Endothelial cell (in vitro differentiated cells): ENCODE results near the gene ST7. TPM values are rescaled to one million over a fixed set of nuclear protein-coding genes. Genes with fewer than 3 reads are reported as not detected.

Source experiments
- DNase-seq: peaks from one replicate; pipeline ENCODE4 v3.0.0; 2021; ENCODE audit warnings: low spot score
- H3K27ac Mint-ChIP-seq: one replicate; pipeline ENCODE4 v1.8.0; 2021; ENCODE audit warnings: mixed read lengths, inconsistent platforms; ENCODE audit not compliant: unreplicated experiment
- H3K27me3 Mint-ChIP-seq: one replicate; pipeline ENCODE4 v1.8.0; 2021; ENCODE audit warnings: mild to moderate bottlenecking, moderate library complexity, mixed read lengths, inconsistent platforms; ENCODE audit not compliant: unreplicated experiment
- H3K36me3 Mint-ChIP-seq: one replicate; pipeline ENCODE4 v1.8.0; 2021; ENCODE audit warnings: mild to moderate bottlenecking, low read depth, mixed read lengths, inconsistent platforms; ENCODE audit not compliant: unreplicated experiment
- H3K4me1 Mint-ChIP-seq: one replicate; pipeline ENCODE4 v1.8.0; 2021; ENCODE audit warnings: mild to moderate bottlenecking, mixed read lengths, inconsistent platforms; ENCODE audit not compliant: unreplicated experiment
- H3K4me3 Mint-ChIP-seq: one replicate; pipeline ENCODE4 v1.8.0; 2021; ENCODE audit warnings: mild to moderate bottlenecking, mixed read lengths, inconsistent platforms; ENCODE audit not compliant: unreplicated experiment
- H3K9me3 Mint-ChIP-seq: one replicate; pipeline ENCODE4 v1.8.0; 2021; ENCODE audit warnings: mixed read lengths, inconsistent platforms; ENCODE audit not compliant: unreplicated experiment
- CTCF ChIP-seq: fragments of 200-600 bp; sonication (generic); IDR thresholded peaks from one replicate; pipeline ENCODE4 v1.5.0; 2021; ENCODE audit warnings: antibody characterized with exemption; ENCODE audit not compliant: unreplicated experiment
- total RNA-seq: library from RNA; stranded (reverse); fragmentation: NEBNext Ultra II Directional; extraction: Animal tissue kit (Norgen Biotek cat#: 25700); gene quantifications from one replicate; pipeline ENCODE4 v1.2.1, GENCODE V29; 2021; ENCODE audit not compliant: unreplicated experiment

The ST7 gene
- total RNA-seq, 1 donor from 2014 or later, result 44.1 TPM

- TF ChIP-seq CTCF, result no peak
- H3K4me3 Mint-ChIP-seq, result no peak overlapping the region
- peaks cover 11% of the 10 kb centered on the region for H3K36me3 Mint-ChIP-seq
- H3K9me3 Mint-ChIP-seq, result no peaks in the 10 kb centered on the region
- no peaks in the 10 kb centered on the region for H3K27me3 Mint-ChIP-seq
- H3K27ac Mint-ChIP-seq, result no peak overlapping the region
- no peak for DNase-seq
- H3K4me1 Mint-ChIP-seq, result peaks cover 26% of the 10 kb centered on the region
Observed at GRCh38 chr7:117048114-117048866, 95.0 kb downstream of the ST7 start.

GRCh38 chr7:117048882-117049281, 95.6 kb downstream of the ST7 start:
- peaks cover 26% of the 10 kb centered on the region for H3K4me1 Mint-ChIP-seq
- no peaks in the 10 kb centered on the region for H3K27me3 Mint-ChIP-seq
- H3K27ac Mint-ChIP-seq, result no peak overlapping the region
- peaks cover 11% of the 10 kb centered on the region for H3K36me3 Mint-ChIP-seq
- H3K9me3 Mint-ChIP-seq, result no peaks in the 10 kb centered on the region
- H3K4me3 Mint-ChIP-seq, result no peak overlapping the region
- TF ChIP-seq CTCF, result no peak
- no peak for DNase-seq

DNA sequence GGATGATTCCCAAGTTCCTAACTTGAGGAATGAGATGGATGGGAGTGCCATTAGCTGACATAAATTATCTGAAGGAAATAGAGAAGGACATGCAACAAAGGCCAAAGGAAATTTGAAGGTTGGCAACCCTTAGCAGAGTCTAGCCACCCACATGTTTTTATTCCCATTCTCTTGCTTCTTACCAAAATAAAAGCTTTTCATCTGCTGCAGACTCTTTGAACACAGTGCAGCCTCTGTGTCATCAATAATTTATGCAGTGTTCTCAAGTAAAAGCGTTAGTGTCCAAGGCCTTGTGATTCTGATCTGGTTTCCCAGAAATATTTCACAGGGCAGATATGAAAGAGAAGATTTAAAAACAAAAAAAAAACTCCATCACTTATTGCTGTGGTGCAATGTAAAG, 98.5 kb downstream of the ST7 start:
- Mint-ChIP-seq H3K27ac (no peak overlapping the region), H3K27me3 (no peaks in the 10 kb centered on the region), H3K4me3 (no peak overlapping the region), H3K36me3 (peaks cover 7% of the 10 kb centered on the region), H3K4me1 (peaks cover 16% of the 10 kb centered on the region), H3K9me3 (no peaks in the 10 kb centered on the region)
- no peak for DNase-seq
- no peak for TF ChIP-seq CTCF

- no peak for DNase-seq
- Mint-ChIP-seq H3K4me1 (peaks cover 12% of the 10 kb centered on the region), H3K27ac (no peak overlapping the region), H3K9me3 (no peaks in the 10 kb centered on the region), H3K27me3 (no peaks in the 10 kb centered on the region), H3K4me3 (no peak overlapping the region), H3K36me3 (peaks cover 7% of the 10 kb centered on the region)
- no peak for TF ChIP-seq CTCF
Observed at GRCh38 chr7:117053432-117053831, 100.1 kb downstream of the ST7 start.

- Mint-ChIP-seq H3K27ac (no peak overlapping the region), H3K9me3 (no peaks in the 10 kb centered on the region), H3K27me3 (no peaks in the 10 kb centered on the region), H3K4me3 (no peak overlapping the region), H3K36me3 (no peaks in the 10 kb centered on the region), H3K4me1 (peaks cover 13% of the 10 kb centered on the region)
- TF ChIP-seq CTCF, result no peak
- DNase-seq, result no peak
Observed at GRCh38 chr7:117061751-117062150, 108.5 kb downstream of the ST7 start.
